A375 (cell line): ENCODE results near the gene FPGS. TPM values are rescaled to one million over a fixed set of nuclear protein-coding genes. Genes with fewer than 3 reads are reported as not detected.

Experiments used
- small RNA-seq: library from RNA; depleted of rRNA; stranded (forward); fragments of <200 nt; gene quantifications from one replicate; pipeline ENCODE3, GENCODE V24; 2014
- total RNA-seq: library from RNA; depleted of rRNA; stranded (reverse); fragments of >200 nt; shearing (Covaris generic); gene quantifications from 2 replicates; pipeline ENCODE4 v1.2.3, GENCODE V29; 2014; rRNA removed

FPGS gene, protein sequence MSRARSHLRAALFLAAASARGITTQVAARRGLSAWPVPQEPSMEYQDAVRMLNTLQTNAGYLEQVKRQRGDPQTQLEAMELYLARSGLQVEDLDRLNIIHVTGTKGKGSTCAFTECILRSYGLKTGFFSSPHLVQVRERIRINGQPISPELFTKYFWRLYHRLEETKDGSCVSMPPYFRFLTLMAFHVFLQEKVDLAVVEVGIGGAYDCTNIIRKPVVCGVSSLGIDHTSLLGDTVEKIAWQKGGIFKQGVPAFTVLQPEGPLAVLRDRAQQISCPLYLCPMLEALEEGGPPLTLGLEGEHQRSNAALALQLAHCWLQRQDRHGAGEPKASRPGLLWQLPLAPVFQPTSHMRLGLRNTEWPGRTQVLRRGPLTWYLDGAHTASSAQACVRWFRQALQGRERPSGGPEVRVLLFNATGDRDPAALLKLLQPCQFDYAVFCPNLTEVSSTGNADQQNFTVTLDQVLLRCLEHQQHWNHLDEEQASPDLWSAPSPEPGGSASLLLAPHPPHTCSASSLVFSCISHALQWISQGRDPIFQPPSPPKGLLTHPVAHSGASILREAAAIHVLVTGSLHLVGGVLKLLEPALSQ
- 85.7 and 115 TPM in 2 replicates for total RNA-seq

DNA sequence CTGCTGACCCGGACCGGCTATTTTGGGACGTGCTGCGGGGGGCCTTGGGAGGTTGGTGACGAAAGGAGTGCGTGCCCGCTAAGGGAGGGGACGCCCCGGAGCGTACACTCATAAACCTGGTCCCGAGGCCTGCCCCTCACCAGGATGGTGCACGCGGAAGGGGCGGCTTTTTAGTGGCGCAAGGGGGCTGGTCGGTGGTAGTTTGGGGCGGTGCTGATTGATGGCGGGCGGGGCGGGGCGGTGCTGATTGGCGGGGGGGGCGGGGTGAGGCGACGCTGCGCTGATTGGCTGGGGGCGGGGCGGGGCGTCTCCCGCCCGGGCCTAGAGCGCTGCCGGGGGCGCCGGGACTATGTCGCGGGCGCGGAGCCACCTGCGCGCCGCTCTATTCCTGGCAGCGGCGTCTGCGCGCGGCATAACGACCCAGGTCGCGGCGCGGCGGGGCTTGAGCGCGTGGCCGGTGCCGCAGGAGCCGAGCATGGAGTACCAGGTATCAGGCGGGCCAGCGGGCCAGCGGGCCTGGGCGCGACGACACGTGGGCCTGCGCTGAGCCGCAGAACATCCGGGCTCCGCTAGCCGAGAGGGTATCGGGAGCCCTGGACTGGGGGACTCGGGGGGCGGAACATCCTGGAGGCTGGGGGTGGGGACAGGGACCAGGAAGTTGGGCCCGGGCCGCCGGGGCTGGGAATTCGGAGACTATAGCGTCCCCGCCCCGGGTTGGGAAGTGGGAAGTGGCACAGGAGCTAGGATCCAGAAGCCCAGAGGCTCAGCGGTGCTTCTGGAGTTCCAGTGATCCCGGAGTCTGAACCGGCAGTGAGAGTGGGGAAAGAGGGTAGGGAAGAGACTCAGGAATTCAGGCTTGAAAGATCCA, at the start of gene FPGS:
Gene FPGS, plus strand, starts transcription at position 307 of the 868 bp plus-strand sequence. Its CDS starts 43 bp downstream, at position 350.

DNA sequence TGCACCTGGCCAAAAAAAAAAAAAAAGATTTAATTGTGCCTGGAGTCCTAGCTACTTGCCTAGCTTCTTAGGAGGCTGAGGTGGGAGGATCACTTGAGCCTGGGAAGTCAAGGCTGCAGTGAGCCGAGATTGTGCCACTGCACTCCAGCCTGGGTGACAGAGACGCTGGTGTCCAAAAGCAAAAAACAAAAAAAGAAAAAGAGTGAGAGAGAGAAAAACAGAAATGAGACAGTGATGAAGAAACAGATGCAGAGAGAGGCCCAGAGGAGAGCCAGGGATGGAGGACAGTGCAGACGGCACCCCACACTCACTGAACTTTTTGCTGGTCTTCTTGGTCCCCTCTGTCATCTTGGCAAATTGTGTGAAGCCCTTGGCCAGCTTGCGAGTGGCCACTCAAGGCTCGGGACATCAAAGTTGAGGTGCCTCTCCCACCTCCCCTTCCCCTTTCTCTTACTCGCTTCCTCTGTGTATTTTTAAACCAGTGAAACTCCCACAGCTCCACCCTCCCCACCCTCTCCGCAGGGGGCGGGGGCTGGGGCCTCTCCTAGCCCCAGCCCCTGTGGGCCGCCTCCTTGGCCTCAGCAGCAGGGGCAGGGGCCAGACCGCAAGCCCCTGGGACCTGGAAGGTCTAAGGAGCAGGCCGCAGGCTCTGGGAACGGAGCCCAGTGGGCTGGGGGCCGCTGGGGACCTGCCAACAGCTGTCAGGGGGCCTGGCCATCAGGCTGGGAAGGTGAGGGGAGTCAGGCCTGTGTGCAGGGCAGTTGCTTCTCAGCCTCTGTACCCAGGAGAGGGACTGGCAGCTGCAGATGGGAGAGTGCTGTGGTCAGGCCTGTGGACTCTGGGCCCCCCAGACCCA, 24.2 kb upstream of the FPGS start, which contains the start of gene SH2D3C:
Gene SH2D3C, minus strand, starts transcription at position 387 of the 856 bp plus-strand sequence. Its CDS starts 39 bp downstream, at position 348.

DNA sequence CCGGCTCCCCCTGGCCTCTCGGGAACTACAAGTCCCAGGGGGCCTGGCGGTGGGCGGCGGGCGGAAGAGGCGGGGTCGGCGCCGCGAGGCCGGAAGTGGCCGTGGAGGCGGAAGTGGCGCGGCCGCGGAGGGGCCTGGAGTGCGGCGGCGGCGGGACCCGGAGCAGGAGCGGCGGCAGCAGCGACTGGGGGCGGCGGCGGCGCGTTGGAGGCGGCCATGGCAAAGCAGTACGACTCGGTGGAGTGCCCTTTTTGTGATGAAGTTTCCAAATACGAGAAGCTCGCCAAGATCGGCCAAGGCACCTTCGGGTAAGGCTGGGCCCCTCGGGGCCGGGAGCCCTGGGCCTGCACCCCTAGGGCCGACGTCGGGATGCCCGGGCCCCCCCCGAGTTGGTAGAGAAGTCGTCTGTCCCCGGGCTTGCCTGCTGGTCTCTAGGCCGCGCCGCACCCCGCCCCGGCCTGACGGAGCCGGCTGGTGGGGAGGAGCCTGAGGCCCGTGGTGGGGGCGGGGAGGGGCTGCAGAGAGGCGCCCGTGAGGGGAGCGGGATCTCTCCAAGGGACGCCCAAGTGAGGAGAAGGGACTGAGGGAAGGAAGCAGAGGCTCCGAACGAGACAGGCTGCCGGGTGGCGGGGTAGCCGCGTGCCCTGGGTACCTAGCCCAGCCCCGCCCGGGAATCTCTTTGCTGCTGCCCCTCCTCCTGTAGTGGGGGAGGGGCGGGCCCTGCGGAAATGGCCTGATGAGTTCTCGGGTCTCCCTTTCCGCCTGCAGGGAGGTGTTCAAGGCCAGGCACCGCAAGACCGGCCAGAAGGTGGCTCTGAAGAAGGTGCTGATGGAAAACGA, 16.5 kb upstream of the FPGS start, which contains the start of gene CDK9:
Gene CDK9, plus strand, starts transcription at position 102 of the 840 bp plus-strand sequence. Its CDS starts 115 bp downstream, at position 217.

DNA sequence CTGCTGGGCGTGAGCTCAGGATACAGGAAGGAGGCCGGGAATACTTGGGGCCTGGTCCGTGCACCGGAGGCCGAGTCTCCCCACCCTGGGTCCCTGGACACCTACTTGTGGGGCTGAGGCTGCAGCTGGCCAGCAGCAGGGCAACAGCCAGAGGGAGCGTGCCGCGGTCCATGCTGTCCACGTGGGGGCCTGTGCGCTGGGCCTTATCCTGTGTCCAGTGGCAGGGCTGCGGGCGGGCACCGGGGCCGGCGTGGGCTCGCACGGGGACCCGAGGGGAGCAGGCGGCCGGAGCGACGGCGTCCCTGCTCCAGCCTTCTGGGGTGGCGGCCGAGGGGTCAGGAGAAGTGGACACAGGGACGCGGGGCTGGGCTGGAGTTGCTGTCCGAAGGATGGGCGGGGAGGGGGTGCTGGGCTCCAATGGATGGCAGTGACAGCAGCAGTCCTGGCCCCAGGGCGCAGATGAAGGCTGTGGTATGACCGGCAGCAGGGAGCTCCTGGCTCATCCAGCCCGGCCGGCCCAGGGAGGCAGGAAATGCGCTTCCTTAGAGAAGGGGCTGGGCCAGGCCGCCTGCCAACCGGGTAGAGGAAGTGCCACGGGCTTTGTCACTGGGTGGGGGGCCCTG, 51.6 kb downstream of the FPGS start, which contains the start of gene ENG:
Gene ENG, minus strand, starts transcription at position 475 of the 623 bp plus-strand sequence. Its CDS starts 303 bp downstream, at position 172.

Small RNA genes within 50 kb of the gene (small RNA-seq; reads per million reads assigned to genes)
- gene RF00019 = not detected
- gene RNA5SP296 = not detected

Other genes with a start within 250 kb of the FPGS start
- 11.5 and 15.5 TPM in 2 replicates for gene STXBP1, start 190.6 kb upstream of the FPGS start, total RNA-seq
- 0.30 TPM in 1 of 2 replicates, not detected in the other for gene CFAP157, start 95.9 kb upstream of the FPGS start, total RNA-seq
- gene PTRH1, start 87.2 kb upstream of the FPGS start, total RNA-seq = 34.8 and 42.8 TPM in 2 replicates
- 0.16 and 0.30 TPM in 2 replicates for gene TTC16, start 86.8 kb upstream of the FPGS start, total RNA-seq
- 9.2 and 12.1 TPM in 2 replicates for gene TOR2A, start 67.6 kb upstream of the FPGS start, total RNA-seq
- gene SH2D3C, start 24.2 kb upstream of the FPGS start, total RNA-seq = 0.08 TPM in 2 replicates
- 43.5 and 49.8 TPM in 2 replicates for gene CDK9, start 16.8 kb upstream of the FPGS start, total RNA-seq
- 13.6 and 14.7 TPM in 2 replicates for gene ENG, start 51.8 kb downstream of the FPGS start, total RNA-seq
- 56.5 and 58.5 TPM in 2 replicates for gene AK1, start 74.8 kb downstream of the FPGS start, total RNA-seq
- gene ST6GALNAC6, start 96.7 kb downstream of the FPGS start, total RNA-seq = 7.4 and 14.4 TPM in 2 replicates
- gene ST6GALNAC4, start 114.2 kb downstream of the FPGS start, total RNA-seq = 27.4 and 29.0 TPM in 2 replicates
- gene PIP5KL1, start 127.9 kb downstream of the FPGS start, total RNA-seq = 2.7 and 6.8 TPM in 2 replicates
- 59.2 and 83.0 TPM in 2 replicates for gene DPM2, start 135.0 kb downstream of the FPGS start, total RNA-seq
- 8.5 and 10.4 TPM in 2 replicates for gene EEIG1, start 178.1 kb downstream of the FPGS start, total RNA-seq